HUES48 (cell line): ENCODE results near the gene VPS37B.

Experiments
- H3K27ac ChIP-seq: one replicate; pipeline ENCODE4 v1.7.0; 2013; ENCODE audit warnings: low read depth, low read length, inconsistent platforms
- H3K27me3 ChIP-seq: 2 replicates; pipeline ENCODE4 v1.6.1; 2013; ENCODE audit warnings: mild to moderate bottlenecking, low read length; ENCODE audit not compliant: control insufficient read depth, insufficient read depth
- H3K36me3 ChIP-seq: 2 replicates; pipeline ENCODE4 v1.6.1; 2013; ENCODE audit warnings: low read length; ENCODE audit not compliant: control insufficient read depth, insufficient read depth
- H3K4me1 ChIP-seq: 2 replicates; pipeline ENCODE4 v1.6.1; 2013; ENCODE audit warnings: mild to moderate bottlenecking, low read length; ENCODE audit not compliant: control insufficient read depth, insufficient read depth
- H3K4me3 ChIP-seq: 2 replicates; pipeline ENCODE4 v1.5.1; 2013; ENCODE audit warnings: mild to moderate bottlenecking, low read depth, low read length
- H3K9ac ChIP-seq: 2 replicates; pipeline ENCODE4 v1.6.1; 2013; ENCODE audit warnings: mild to moderate bottlenecking, low read depth, low read length, moderate library complexity
- H3K9me3 ChIP-seq: 2 replicates; pipeline ENCODE4 v1.6.1; 2013; ENCODE audit warnings: low read length; ENCODE audit not compliant: control insufficient read depth, insufficient read depth

The VPS37B gene

GRCh38 chr12:122855071-122855829 is 40.7 kb downstream of the VPS37B start:
- Histone ChIP-seq H3K4me1 (no peaks in the 10 kb centered on the region), H3K36me3 (peaks cover 11% of the 10 kb centered on the region), H3K27ac (no peak overlapping the region), H3K9ac (no peak overlapping the region), H3K4me3 (no peak overlapping the region), H3K27me3 (no peaks in the 10 kb centered on the region), H3K9me3 (no peaks in the 10 kb centered on the region)

- Histone ChIP-seq H3K4me1 (no peaks in the 10 kb centered on the region), H3K9me3 (no peaks in the 10 kb centered on the region), H3K36me3 (peaks cover 11% of the 10 kb centered on the region), H3K4me3 (no peak overlapping the region), H3K9ac (no peak overlapping the region), H3K27me3 (no peaks in the 10 kb centered on the region), H3K27ac (no peak overlapping the region)
These were observed 41.4 kb downstream of the VPS37B start for GRCh38 chr12:122854554-122854953.

- H3K4me1 ChIP-seq: no peaks in the 10 kb centered on the region
- no peaks in the 10 kb centered on the region for H3K27me3 ChIP-seq
- H3K9me3 ChIP-seq: no peaks in the 10 kb centered on the region
- H3K9ac ChIP-seq: no peak overlapping the region
- no peak overlapping the region for H3K27ac ChIP-seq
- no peak overlapping the region for H3K4me3 ChIP-seq
- H3K36me3 ChIP-seq: peaks cover 11% of the 10 kb centered on the region
These were observed 42.2 kb downstream of the VPS37B start for GRCh38 chr12:122853582-122854245.

GRCh38 chr12:122852336-122853275 is 43.3 kb downstream of the VPS37B start:
- no peak overlapping the region for H3K27ac ChIP-seq
- no peak overlapping the region for H3K9ac ChIP-seq
- H3K9me3 ChIP-seq: no peaks in the 10 kb centered on the region
- no peak overlapping the region for H3K4me3 ChIP-seq
- no peaks in the 10 kb centered on the region for H3K27me3 ChIP-seq
- no peaks in the 10 kb centered on the region for H3K4me1 ChIP-seq
- peaks cover 10% of the 10 kb centered on the region for H3K36me3 ChIP-seq

- no peak overlapping the region for H3K27ac ChIP-seq
- no peaks in the 10 kb centered on the region for H3K4me1 ChIP-seq
- H3K9me3 ChIP-seq: no peaks in the 10 kb centered on the region
- H3K27me3 ChIP-seq: no peaks in the 10 kb centered on the region
- H3K36me3 ChIP-seq: peaks cover 4% of the 10 kb centered on the region; the same call in 1 of the 2 replicates
- H3K4me3 ChIP-seq: no peak overlapping the region
- H3K9ac ChIP-seq: no peak overlapping the region
These were observed 44.1 kb downstream of the VPS37B start for GRCh38 chr12:122851820-122852219.

- no peak overlapping the region for H3K4me3 ChIP-seq
- no peaks in the 10 kb centered on the region for H3K9me3 ChIP-seq
- no peaks in the 10 kb centered on the region for H3K36me3 ChIP-seq
- H3K27ac ChIP-seq: no peak overlapping the region
- H3K9ac ChIP-seq: no peak overlapping the region
- H3K27me3 ChIP-seq: no peaks in the 10 kb centered on the region
- no peaks in the 10 kb centered on the region for H3K4me1 ChIP-seq
These were observed 45.1 kb downstream of the VPS37B start for GRCh38 chr12:122850695-122851350.

GRCh38 chr12:122850048-122850445 is 45.9 kb downstream of the VPS37B start:
- no peaks in the 10 kb centered on the region for H3K9me3 ChIP-seq
- no peaks in the 10 kb centered on the region for H3K4me1 ChIP-seq
- H3K27me3 ChIP-seq: no peaks in the 10 kb centered on the region
- no peak overlapping the region for H3K9ac ChIP-seq
- no peak overlapping the region for H3K27ac ChIP-seq
- no peak overlapping the region for H3K4me3 ChIP-seq
- no peaks in the 10 kb centered on the region for H3K36me3 ChIP-seq

GRCh38 chr12:122849352-122850047 is 46.4 kb downstream of the VPS37B start:
- Histone ChIP-seq H3K27me3 (no peaks in the 10 kb centered on the region), H3K27ac (no peak overlapping the region), H3K9me3 (no peaks in the 10 kb centered on the region), H3K36me3 (no peaks in the 10 kb centered on the region), H3K4me1 (no peaks in the 10 kb centered on the region), H3K9ac (no peak overlapping the region), H3K4me3 (no peak overlapping the region)

GRCh38 chr12:122848471-122849351 is 47.2 kb downstream of the VPS37B start:
- Histone ChIP-seq H3K27me3 (no peaks in the 10 kb centered on the region), H3K4me1 (no peaks in the 10 kb centered on the region), H3K36me3 (no peaks in the 10 kb centered on the region), H3K9me3 (no peaks in the 10 kb centered on the region), H3K9ac (no peak overlapping the region), H3K4me3 (no peak overlapping the region), H3K27ac (no peak overlapping the region)
